Measurements from ENCODE around the gene IL34.

IL34 gene

GRCh38 chr16:70651524-70651923 lies 5.2 kb downstream of the IL34 start:
- no peak overlapping the region for H3K4me3 ChIP-seq (replicated peaks; ENCODE audit: insufficient read depth, low read length)
- no peak overlapping the region for H3K27ac ChIP-seq (replicated peaks)
- no peak for DNase-seq (ENCODE audit: low read depth in 1 of 2, low spot score in 1 of 2)
- no peaks in the 10 kb centered on the region for H3K27me3 ChIP-seq (ENCODE audit: insufficient read depth, poor library complexity, severe bottlenecking)
- TF ChIP-seq POLR2AphosphoS5 (IDR thresholded peaks at IDR 0.05; ENCODE audit: low read depth): no peak
- no peak for TF ChIP-seq GABPA (IDR thresholded peaks at IDR 0.05; ENCODE audit: low read depth)
- TF ChIP-seq CTCF (IDR thresholded peaks at IDR 0.05; ENCODE audit: insufficient read depth, low read length): no peak
- TF ChIP-seq REST (IDR thresholded peaks at IDR 0.05; ENCODE audit: insufficient replicate concordance, low read depth): no peak
- TF ChIP-seq SPI1 (IDR thresholded peaks at IDR 0.05; ENCODE audit: borderline replicate concordance, low read depth): no peak

GRCh38 chr16:70652322-70652721 lies 6.0 kb downstream of the IL34 start:
- no peaks in the 10 kb centered on the region for H3K27me3 ChIP-seq (ENCODE audit: insufficient read depth, poor library complexity, severe bottlenecking)
- H3K4me3 ChIP-seq (replicated peaks; ENCODE audit: insufficient read depth, low read length): no peak overlapping the region
- H3K27ac ChIP-seq (replicated peaks): no peak overlapping the region
- no peak for DNase-seq (ENCODE audit: low read depth in 1 of 2, low spot score in 1 of 2)
- no peak for TF ChIP-seq POLR2AphosphoS5 (IDR thresholded peaks at IDR 0.05; ENCODE audit: low read depth)
- TF ChIP-seq REST (IDR thresholded peaks at IDR 0.05; ENCODE audit: insufficient replicate concordance, low read depth): no peak
- TF ChIP-seq CTCF (IDR thresholded peaks at IDR 0.05; ENCODE audit: insufficient read depth, low read length): no peak
- no peak for TF ChIP-seq SPI1 (IDR thresholded peaks at IDR 0.05; ENCODE audit: borderline replicate concordance, low read depth)
- no peak for TF ChIP-seq GABPA (IDR thresholded peaks at IDR 0.05; ENCODE audit: low read depth)

GRCh38 chr16:70653406-70653805 lies 7.0 kb downstream of the IL34 start:
- no peak overlapping the region for H3K27ac ChIP-seq (replicated peaks)
- no peak overlapping the region for H3K4me3 ChIP-seq (replicated peaks; ENCODE audit: insufficient read depth, low read length)
- no peaks in the 10 kb centered on the region for H3K27me3 ChIP-seq (ENCODE audit: insufficient read depth, poor library complexity, severe bottlenecking)
- no peak for TF ChIP-seq CTCF (IDR thresholded peaks at IDR 0.05; ENCODE audit: insufficient read depth, low read length)
- no peak for TF ChIP-seq REST (IDR thresholded peaks at IDR 0.05; ENCODE audit: insufficient replicate concordance, low read depth)
- TF ChIP-seq POLR2AphosphoS5 (IDR thresholded peaks at IDR 0.05; ENCODE audit: low read depth): no peak
- no peak for TF ChIP-seq GABPA (IDR thresholded peaks at IDR 0.05; ENCODE audit: low read depth)
- TF ChIP-seq SPI1 (IDR thresholded peaks at IDR 0.05; ENCODE audit: borderline replicate concordance, low read depth): no peak
- no peak for DNase-seq (ENCODE audit: low read depth in 1 of 2, low spot score in 1 of 2)

Measured in HL-60 (cell line).